Fibroblast of lung (primary cell): ENCODE results near the gene STXBP5.

ENCODE experiments used
- EZH2 ChIP-seq: IDR thresholded peaks from 2 replicates; pipeline ENCODE4 v1.5.1; 2012; ENCODE audit warnings: low read length, control low read depth, mild to moderate bottlenecking; ENCODE audit errors: missing control alignments
- TF ChIP-seq, protein P1 (sequence below), 2 donors: IDR thresholded peaks in 1 of 2; conservative IDR thresholded peaks in 1 of 2; 1 replicate in 1 of 2; 2 replicates in 1 of 2; pipeline ENCODE4 v1.5.1; 2011 to 2012; ENCODE audit warnings: low read length in 2 of 2, control low read depth in 1 of 2, inconsistent platforms in 1 of 2, low read depth in 1 of 2, mild to moderate bottlenecking in 1 of 2

DNA sequence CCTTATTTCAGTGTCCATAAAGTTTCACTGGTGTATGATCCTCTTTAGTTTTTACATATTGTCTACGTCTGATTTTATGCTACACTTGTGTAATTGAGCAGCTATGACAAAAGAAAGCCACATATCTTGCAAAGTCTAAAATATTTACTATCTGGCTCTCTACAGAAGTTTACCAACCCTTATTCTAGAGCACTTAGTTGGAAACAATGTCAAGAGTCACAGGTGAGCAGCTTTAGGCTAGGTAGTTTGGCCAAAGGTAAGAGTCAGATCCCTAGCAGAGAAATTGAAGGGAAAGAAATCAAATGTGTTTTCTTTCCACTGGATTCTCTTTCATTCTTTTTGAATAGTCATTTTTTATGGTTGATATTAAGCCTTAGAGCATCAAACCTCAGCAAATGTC, 34.7 kb upstream of the STXBP5 start:
- TF ChIP-seq EZH2 = no peak
- TF ChIP-seq, protein P1, sequence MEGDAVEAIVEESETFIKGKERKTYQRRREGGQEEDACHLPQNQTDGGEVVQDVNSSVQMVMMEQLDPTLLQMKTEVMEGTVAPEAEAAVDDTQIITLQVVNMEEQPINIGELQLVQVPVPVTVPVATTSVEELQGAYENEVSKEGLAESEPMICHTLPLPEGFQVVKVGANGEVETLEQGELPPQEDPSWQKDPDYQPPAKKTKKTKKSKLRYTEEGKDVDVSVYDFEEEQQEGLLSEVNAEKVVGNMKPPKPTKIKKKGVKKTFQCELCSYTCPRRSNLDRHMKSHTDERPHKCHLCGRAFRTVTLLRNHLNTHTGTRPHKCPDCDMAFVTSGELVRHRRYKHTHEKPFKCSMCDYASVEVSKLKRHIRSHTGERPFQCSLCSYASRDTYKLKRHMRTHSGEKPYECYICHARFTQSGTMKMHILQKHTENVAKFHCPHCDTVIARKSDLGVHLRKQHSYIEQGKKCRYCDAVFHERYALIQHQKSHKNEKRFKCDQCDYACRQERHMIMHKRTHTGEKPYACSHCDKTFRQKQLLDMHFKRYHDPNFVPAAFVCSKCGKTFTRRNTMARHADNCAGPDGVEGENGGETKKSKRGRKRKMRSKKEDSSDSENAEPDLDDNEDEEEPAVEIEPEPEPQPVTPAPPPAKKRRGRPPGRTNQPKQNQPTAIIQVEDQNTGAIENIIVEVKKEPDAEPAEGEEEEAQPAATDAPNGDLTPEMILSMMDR (conservative IDR thresholded peaks at IDR 0.05 in 1 of 2, IDR thresholded peaks at IDR 0.05 in 1 of 2; ENCODE audit: low read depth in 1 of 2, low read length in 2 of 2) = no peak
